Skin epidermis (tissue), 12 donors: ENCODE measurements around the gene ECHDC1.
"Not testable (repeated sequence)": the region's sequence is repeated elsewhere in the genome, so short reads cannot be mapped to it uniquely, and the experiment has no call there.

Experiments used
- H3K27ac ChIP-seq, 21 experiments: fragments of 200-600 bp; sonication (generic) in 11 of 21; one replicate each; pipeline ENCODE4 v1.5.0; 2020; ENCODE audit warnings: mild to moderate bottlenecking in 3 of 21, inconsistent platforms in 2 of 21, moderate library complexity in 2 of 21
- H3K4me3 ChIP-seq, 7 experiments: fragments of 200-600 bp; sonication (generic) in 2 of 7; one replicate each; pipeline ENCODE4 v1.5.0; 2020; ENCODE audit warnings: inconsistent platforms in 2 of 7, mild to moderate bottlenecking in 2 of 7, moderate library complexity in 1 of 7

Gene ECHDC1

DNA sequence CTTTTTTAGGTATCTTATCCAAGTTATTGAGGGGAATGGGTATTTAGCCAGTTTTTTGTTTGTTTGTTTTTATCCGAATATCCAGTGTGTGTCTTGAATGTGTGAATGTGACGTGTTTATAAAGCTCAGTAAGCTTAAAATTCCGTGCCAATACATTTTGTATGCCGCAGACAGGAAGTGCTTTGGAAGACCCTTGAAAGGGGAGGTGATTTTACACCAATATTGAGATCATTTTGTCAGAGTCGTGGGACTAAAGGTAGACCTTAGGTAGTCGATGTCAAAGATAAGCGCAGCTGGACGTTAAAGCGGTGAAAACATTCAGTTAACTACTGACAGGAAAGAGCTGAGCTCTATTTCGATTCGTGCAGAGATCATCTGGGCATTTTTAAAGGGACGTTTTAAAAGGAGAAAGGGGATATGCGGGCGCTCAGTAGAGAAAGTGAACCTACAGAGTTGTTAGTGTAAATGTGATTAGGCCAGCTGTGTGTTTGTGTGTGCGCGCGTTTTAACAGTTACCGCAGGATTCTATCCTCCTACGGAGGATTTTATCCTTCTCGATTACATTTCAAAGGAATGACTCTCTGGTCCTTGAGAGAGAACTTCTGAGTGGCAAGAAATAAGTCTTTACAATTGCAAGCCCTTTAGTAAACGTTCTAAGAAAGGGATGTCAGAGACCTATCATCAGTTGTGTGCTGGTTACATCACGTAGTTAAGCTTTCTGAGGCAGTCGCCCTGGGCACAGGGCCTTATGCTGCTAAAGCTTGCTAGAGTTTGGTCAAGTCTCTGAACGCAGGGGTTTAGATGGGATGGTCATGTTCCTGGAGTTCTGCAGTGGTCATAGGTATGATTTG, 625 bp upstream of the ECHDC1 start:
- peak overlapping the region; percentile 51 to 76 (median 60) for H3K4me3 ChIP-seq
- H3K27ac ChIP-seq, result peak overlapping the region; percentile 56 to 97 (median 86)

DNA sequence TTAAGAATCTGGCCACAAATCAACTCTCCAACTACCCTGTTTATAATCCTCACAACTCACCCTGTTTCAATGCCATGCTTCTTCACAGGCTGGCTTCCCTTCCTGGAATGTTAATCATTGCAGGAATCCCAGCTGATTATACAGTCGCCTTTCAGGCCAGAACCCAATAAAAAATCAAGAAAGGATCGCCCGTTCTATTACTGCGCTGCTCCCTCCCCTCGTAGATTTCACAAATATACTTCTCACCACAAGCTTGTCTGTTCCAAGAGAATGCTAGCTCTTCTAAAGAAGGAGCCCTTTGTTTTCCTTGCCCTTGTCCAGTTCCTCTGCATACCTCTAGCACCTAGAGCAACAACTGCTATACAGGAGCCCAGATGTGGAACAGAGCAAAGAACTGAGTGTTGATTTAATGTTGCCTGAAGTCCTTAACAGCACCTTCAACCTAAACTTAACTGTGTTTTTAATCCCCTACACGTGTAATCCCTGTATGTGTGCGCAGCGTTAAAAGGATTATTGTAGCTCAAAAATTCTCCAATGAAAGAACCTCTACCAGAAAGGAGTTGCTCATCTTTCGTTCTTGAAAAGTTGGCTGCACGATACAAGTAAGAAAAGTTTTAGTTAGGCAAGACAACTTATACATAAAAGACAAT, 988 bp downstream of the ECHDC1 start:
- peak overlapping the region; percentile 51 to 76 (median 60) for H3K4me3 ChIP-seq
- H3K27ac ChIP-seq, result peak overlapping the region in 20 of 21 experiments; percentile 67 to 97 (median 88)

GRCh38 chr6:127341471-127342202, 1.8 kb downstream of the ECHDC1 start:
- Histone ChIP-seq H3K4me3 (peak overlapping the region in 5 of 7 experiments; percentile 60 to 76 (median 63)), H3K27ac (peak overlapping the region in 3 of 21 experiments; percentile 86 to 94 (median 92))

- H3K4me3 ChIP-seq, result no peak overlapping the region
- no peak overlapping the region for H3K27ac ChIP-seq
Observed at GRCh38 chr6:127340171-127340570, 3.2 kb downstream of the ECHDC1 start.

DNA sequence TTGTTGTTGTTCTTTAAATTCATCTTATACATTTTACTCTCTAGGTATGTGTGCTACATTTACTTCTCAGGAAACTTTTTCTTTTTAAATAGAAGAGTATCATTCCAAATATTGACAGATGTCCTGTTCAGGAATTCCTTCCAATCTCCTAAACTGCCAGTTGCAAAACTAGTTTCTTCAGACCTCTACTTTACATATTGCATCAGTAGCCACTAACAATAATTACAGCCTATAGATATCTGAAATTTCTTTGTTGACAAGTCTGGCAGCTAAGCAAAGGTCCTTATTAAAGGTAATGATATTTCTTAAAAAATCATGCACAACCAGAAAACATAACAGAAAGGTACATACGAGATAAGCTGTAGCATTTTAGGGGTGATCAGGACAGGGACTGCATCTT, 4.5 kb downstream of the ECHDC1 start:
- Histone ChIP-seq H3K27ac (no peak overlapping the region), H3K4me3 (no peak overlapping the region)

- no peak overlapping the region for H3K27ac ChIP-seq
Observed at GRCh38 chr6:127332383-127332961, 10.9 kb downstream of the ECHDC1 start.

GRCh38 chr6:127331256-127331655, 12.2 kb downstream of the ECHDC1 start:
- H3K27ac ChIP-seq, H3K4me3 ChIP-seq: not testable (repeated sequence)

More at GRCh38 chr6:127332383-127332961, 10.9 kb downstream of the ECHDC1 start:
- no peak overlapping the region for H3K4me3 ChIP-seq

GRCh38 chr6:127328043-127328609, 15.3 kb downstream of the ECHDC1 start:
- H3K4me3 ChIP-seq, result no peak overlapping the region
- no peak overlapping the region for H3K27ac ChIP-seq

DNA sequence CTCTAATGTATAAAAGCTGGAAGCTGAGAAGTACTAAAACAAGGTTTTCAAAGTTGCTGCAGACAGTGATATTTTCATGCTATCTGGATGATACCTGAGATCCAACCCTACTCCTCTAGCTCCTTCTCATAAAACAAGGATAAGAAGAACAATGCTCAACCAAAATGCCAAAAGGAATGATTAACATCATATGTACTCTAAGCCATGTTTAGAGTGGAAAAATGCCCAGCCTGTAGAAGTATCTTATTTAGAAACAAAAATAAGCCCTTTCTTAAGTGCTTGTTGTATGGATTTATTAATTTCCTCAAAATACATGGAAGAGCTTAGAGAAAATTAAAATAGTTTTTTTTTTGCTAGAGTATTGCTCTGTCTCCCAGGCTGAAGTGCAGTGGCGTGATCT, 23.7 kb downstream of the ECHDC1 start:
- Histone ChIP-seq H3K27ac (no peak overlapping the region), H3K4me3 (no peak overlapping the region)

- Histone ChIP-seq H3K4me3 (no peak overlapping the region), H3K27ac (no peak overlapping the region)
Observed at GRCh38 chr6:127317388-127318128, 25.9 kb downstream of the ECHDC1 start.

GRCh38 chr6:127305741-127306140, 37.7 kb downstream of the ECHDC1 start:
- Histone ChIP-seq H3K4me3 (no peak overlapping the region), H3K27ac (no peak overlapping the region)

- Histone ChIP-seq H3K27ac (no peak overlapping the region), H3K4me3 (no peak overlapping the region)
Observed at GRCh38 chr6:127303917-127304316, 39.5 kb downstream of the ECHDC1 start.

GRCh38 chr6:127302728-127303660, 40.4 kb downstream of the ECHDC1 start:
- H3K27ac ChIP-seq, result no peak overlapping the region
- no peak overlapping the region for H3K4me3 ChIP-seq

DNA sequence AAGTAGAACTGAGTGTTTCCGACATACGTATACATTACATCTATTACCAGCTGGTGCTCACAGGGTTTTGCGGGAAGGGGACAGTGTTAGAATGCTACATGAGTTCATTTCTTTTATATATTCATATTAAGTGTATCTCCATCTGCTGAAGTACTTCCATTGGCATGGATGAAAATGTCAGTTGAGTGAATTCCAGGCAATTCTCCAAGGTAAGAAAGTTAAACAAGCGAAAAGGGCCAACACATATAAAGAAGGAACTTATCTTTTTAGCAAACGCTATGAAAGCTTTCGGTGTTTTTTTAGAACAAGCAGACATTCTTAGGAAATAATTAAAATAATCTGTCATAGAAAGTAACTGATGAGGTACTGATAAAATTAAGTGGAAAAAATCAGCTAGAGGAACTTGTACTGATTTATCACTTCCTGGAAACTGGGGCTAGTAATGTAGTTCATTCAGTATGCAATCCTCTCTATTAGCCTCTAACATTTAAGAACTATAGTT, 42.2 kb downstream of the ECHDC1 start:
- peak overlapping the region in 1 of 21 experiments; percentile 10 for H3K27ac ChIP-seq
- H3K4me3 ChIP-seq, result no peak overlapping the region

- peak overlapping the region in 4 of 21 experiments; percentile 10 to 38 (median 20) for H3K27ac ChIP-seq
Observed at GRCh38 chr6:127300411-127300810, 43.0 kb downstream of the ECHDC1 start.

DNA sequence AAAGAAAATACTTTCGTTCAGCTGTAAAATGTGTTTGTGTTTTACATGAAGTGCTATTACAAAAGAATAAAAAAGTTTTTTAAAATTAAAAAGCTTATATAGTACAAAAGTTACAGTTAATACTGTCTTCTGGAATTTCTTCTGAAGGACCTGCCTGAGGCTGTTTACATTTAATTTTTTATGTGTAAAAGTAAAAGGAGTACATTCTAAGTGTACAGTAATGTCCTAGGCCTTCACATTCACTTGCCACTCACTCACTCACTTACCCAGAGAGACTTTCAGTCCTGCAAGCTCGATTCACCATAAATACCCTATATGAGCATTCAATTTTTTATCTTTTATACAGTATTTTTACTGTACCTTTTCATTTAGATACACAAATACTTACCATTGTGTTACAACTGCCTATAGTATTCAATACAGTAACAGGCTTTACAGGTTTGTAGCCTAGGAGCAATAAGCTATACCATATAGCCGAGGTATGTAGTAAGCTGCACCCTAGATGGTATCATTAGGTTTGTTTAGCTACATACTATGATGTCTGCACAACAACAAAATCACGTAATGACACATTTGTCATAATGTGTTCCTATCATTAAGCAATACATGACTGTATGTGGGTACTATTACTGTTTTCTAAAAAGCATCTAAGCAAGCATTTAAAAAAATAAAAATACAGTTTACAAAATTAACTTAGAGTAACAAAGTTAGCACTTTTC, 43.7 kb downstream of the ECHDC1 start:
- Histone ChIP-seq H3K27ac (peak overlapping the region in 5 of 21 experiments; percentile 10 to 45 (median 29)), H3K4me3 (no peak overlapping the region)

More at GRCh38 chr6:127300411-127300810, 43.0 kb downstream of the ECHDC1 start:
- no peak overlapping the region for H3K4me3 ChIP-seq

GRCh38 chr6:127298475-127298874, 44.9 kb downstream of the ECHDC1 start:
- Histone ChIP-seq H3K27ac (no peak overlapping the region), H3K4me3 (no peak overlapping the region)
